Breast epithelium (tissue), 3 donors: ENCODE measurements around the gene CABCOCO1.

Experiments
- POLR2A ChIP-seq: fragments of 450-650 bp; IDR thresholded peaks from one replicate; pipeline ENCODE4 v1.6.1; 2016; ENCODE audit warnings: antibody characterized with exemption, mild to moderate bottlenecking, moderate library complexity
- POLR2AphosphoS5 ChIP-seq, 3 donors: sonication (generic); formaldehyde crosslinking; IDR thresholded peaks; one replicate each; pipeline ENCODE4 v1.6.1; 2017; ENCODE audit warnings: antibody characterized with exemption in 3 of 3
- TF ChIP-seq, protein P1 (sequence below), 3 donors: fragments of 450-650 bp; IDR thresholded peaks; one replicate each; pipeline ENCODE4 v1.5.1; 2016 to 2017; ENCODE audit warnings: antibody characterized with exemption in 3 of 3, mild to moderate bottlenecking in 3 of 3, moderate library complexity in 3 of 3

DNA sequence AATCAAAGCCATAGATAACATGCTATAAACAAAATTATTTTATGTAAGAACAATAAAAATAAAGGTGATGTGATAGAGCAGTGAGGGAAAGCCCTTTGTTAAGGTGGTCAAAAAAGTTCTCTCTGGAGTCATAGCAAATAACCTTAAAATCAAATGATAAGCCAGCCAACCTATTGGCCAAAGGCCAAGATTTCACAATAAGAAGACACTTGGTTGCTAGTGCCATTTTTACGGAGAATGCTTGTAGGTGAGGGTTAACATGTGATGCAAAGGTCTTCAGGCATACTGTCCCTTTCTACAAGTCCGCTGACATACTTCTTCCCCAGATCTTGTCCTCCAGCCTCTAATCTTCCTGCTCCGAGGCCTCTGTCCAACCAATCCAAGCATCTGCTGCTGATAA is 140.5 kb downstream of the CABCOCO1 start:
- no peak for TF ChIP-seq POLR2A
- TF ChIP-seq, protein P1, sequence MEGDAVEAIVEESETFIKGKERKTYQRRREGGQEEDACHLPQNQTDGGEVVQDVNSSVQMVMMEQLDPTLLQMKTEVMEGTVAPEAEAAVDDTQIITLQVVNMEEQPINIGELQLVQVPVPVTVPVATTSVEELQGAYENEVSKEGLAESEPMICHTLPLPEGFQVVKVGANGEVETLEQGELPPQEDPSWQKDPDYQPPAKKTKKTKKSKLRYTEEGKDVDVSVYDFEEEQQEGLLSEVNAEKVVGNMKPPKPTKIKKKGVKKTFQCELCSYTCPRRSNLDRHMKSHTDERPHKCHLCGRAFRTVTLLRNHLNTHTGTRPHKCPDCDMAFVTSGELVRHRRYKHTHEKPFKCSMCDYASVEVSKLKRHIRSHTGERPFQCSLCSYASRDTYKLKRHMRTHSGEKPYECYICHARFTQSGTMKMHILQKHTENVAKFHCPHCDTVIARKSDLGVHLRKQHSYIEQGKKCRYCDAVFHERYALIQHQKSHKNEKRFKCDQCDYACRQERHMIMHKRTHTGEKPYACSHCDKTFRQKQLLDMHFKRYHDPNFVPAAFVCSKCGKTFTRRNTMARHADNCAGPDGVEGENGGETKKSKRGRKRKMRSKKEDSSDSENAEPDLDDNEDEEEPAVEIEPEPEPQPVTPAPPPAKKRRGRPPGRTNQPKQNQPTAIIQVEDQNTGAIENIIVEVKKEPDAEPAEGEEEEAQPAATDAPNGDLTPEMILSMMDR (IDR thresholded peaks at IDR 0.05): no peak
- no peak for TF ChIP-seq POLR2AphosphoS5 (IDR thresholded peaks at IDR 0.05)
